ENCODE measurements around the gene NGEF.

DNA sequence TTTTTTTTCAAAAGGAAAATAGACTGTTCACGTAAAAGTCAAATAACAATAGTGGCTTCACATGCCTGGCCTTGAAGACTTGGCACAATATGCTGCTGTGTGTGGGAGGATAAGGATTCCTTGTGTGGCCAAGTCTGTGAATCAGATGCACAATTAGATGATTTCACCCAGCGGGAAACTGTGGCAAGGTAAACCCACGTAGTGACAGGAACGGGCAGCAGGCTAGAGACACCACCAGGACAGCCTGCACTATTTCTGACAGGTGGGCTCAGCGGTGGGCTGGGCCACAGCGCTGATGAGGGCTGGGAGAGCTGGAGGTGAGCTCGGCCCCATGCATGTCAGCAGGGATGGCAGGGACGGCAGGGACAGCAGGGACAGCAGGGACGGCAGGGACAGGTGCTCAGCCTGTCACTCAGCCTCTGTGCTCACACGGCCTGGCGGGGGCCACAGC lies 121.4 kb downstream of the NGEF start:
- TF ChIP-seq EZH2 (IDR thresholded peaks at IDR 0.05) = no peak
- no peak for TF ChIP-seq CTCF (IDR thresholded peaks at IDR 0.05)
- TF ChIP-seq EZH2phosphoT487 (IDR thresholded peaks at IDR 0.05) = no peak

Data from neural progenitor cell (in vitro differentiated cells).